SJSA1 (cell line): ENCODE measurements around the gene ZNF200. TPM values are rescaled to one million over a fixed set of nuclear protein-coding genes. Genes with fewer than 3 reads are reported as not detected.
"Not testable (repeated sequence)": the region's sequence is repeated elsewhere in the genome, so short reads cannot be mapped to it uniquely, and the experiment has no call there.

Source experiments
- DNase-seq, 2 experiments: peaks; one replicate each; pipeline ENCODE4 v3.0.0-alpha.2; 2015 to 2020; ENCODE audit warnings: low spot score in 2 of 2, low read depth in 1 of 2
- H3K27ac ChIP-seq: fragments of 250-450 bp; sonication (Bioruptor Pico); 2 replicates; pipeline ENCODE4 v1.5.1; 2020; ENCODE audit warnings: mild to moderate bottlenecking, moderate library complexity
- H3K27me3 ChIP-seq: fragments of 250-450 bp; sonication (Bioruptor Pico); replicated peaks from 2 replicates; pipeline ENCODE4 v1.5.1; 2020; ENCODE audit warnings: mild to moderate bottlenecking, moderate library complexity
- H3K36me3 ChIP-seq: fragments of 250-450 bp; sonication (Bioruptor Pico); 2 replicates; pipeline ENCODE4 v1.5.1; 2020; ENCODE audit warnings: mild to moderate bottlenecking
- H3K4me1 ChIP-seq: fragments of 250-450 bp; sonication (Bioruptor Pico); replicated peaks from 2 replicates; pipeline ENCODE4 v1.6.1; 2021; ENCODE audit warnings: mild to moderate bottlenecking
- H3K4me3 ChIP-seq: fragments of 250-450 bp; sonication (Bioruptor Pico); 2 replicates; pipeline ENCODE4 v1.5.1; 2020; ENCODE audit warnings: mild to moderate bottlenecking
- H3K9me3 ChIP-seq: fragments of 250-450 bp; sonication (Bioruptor Pico); replicated peaks from 2 replicates; pipeline ENCODE4 v1.5.1; 2020; ENCODE audit warnings: mild to moderate bottlenecking
- total RNA-seq: library from RNA; depleted of rRNA; stranded (reverse); fragments of >200 nt; shearing (Covaris generic); gene quantifications from 2 replicates; pipeline ENCODE4 v1.2.3, GENCODE V29; 2014

The ZNF200 gene
- total RNA-seq, 1 experiment from 2014 or later: 8.5 TPM

DNA sequence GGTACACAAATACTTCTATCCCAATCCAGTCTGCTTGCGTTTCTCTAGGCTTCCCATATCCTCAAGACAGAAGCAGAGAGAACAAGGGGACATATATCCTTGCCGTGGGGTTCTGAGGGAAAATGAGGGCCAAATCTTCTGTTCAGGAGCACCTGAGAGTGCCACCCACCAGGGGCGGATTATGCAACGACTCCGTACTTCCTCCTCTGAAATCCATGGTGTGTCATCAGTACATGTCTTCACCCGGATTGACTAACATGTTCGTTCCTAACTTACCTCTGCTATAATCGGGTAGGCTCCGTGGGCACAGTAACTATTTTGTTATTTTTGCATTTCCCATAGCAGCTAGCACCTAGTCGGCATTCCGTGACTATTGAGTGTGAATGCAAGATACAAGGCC lies 7.8 kb upstream of the ZNF200 start:
- H3K27me3 ChIP-seq: no peaks in the 10 kb centered on the region
- H3K4me1 ChIP-seq: no peaks in the 10 kb centered on the region
- no peak overlapping the region for H3K4me3 ChIP-seq
- H3K9me3 ChIP-seq: no peaks in the 10 kb centered on the region; the same call in 1 of the 2 replicates
- no peak for DNase-seq
- H3K27ac ChIP-seq: no peak overlapping the region
- H3K36me3 ChIP-seq: no peaks in the 10 kb centered on the region

DNA sequence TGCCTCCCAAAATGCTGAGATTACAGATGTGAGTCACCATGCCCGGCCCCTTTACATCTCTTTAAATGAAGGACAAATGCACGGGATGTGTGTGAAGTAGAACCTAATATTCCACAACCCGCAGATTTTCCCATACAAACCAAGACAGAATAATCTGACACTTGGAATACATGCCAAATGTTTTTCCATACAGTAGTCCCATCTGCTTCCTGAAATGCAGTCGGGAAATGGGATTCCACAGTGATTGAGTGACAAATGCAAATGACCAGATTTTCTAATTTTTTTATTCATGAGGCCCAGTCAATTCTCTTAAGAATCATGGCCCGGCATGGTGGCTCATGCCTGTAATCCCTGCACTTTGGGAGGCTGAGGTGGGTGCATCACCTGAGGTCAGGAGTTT lies 6.8 kb upstream of the ZNF200 start:
- no peaks in the 10 kb centered on the region for H3K36me3 ChIP-seq
- H3K4me3 ChIP-seq: no peak overlapping the region
- no peaks in the 10 kb centered on the region for H3K4me1 ChIP-seq
- no peak overlapping the region for H3K27ac ChIP-seq
- no peaks in the 10 kb centered on the region for H3K27me3 ChIP-seq
- DNase-seq: no peak
- no peaks in the 10 kb centered on the region; the same call in 1 of the 2 replicates for H3K9me3 ChIP-seq

DNA sequence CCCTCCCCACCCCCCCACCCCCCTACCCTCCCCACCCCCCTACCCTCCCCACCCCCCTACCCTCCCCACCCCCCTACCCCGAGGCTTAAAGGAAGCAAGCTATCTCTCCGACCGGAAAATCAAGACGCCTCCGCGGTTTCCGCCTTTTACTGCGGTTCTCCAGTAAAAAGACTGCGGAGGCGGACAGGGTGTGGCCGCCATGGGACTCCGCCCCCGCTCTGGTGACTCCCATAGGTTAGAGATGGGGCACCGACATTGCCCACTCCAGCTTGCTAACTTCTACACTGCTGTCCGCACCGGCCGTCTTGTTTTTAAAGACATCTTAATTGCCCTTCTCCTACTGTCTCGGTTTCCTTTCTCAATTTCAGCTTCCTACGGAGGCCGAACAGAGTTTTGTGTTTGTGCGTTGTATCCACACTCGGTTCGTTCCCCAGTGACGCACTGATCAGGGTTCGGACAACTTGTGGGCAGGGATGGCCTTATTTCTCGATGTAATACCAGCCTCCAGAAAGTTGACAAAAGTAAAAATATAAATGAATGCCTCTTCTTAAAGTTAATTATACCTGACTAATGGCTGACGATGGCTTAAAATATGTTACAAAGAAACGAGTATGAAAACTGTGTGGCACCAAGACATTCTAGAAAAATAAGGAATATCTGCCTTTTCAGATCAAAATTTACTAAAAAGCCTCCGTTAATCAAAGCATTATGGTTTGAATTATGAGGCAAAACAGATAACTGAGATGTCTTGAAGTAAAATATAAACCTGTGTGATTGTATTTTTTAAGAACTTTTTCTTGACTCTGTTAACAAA lies 1.1 kb upstream of the ZNF200 start:
- Histone ChIP-seq H3K27ac (no peak overlapping the region), H3K27me3 (no peaks in the 10 kb centered on the region), H3K4me1 (peaks cover 9% of the 10 kb centered on the region), H3K9me3 (0 out of 2 replicates have a peak, but pooled peaks cover 3% of the 10 kb centered on the region), H3K36me3 (peaks cover 33% of the 10 kb centered on the region), H3K4me3 (no peak overlapping the region)
- no peak for DNase-seq

DNA sequence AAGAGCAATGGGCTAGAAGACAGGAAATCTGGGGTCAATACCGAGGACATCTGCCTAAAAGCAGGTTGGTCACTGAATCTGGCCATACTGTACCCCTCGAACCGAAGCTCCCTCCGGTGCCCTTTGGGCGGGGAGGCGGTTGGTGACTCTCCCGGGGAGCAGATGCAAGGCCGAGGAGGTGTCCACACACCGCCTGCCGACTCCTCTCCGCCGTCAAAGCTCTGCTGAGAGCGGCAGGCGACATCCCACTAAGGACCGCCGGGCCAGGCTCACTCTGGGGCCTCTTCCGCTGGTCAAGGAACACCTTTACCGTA lies 458 bp downstream of the ZNF200 start:
- peaks cover 49% of the 10 kb centered on the region for H3K36me3 ChIP-seq
- H3K4me3 ChIP-seq: peak overlapping the region; percentile 59
- no peaks in the 10 kb centered on the region for H3K27me3 ChIP-seq
- H3K4me1 ChIP-seq: peaks cover 9% of the 10 kb centered on the region
- 0 out of 2 replicates have a peak, but pooled peaks cover 3% of the 10 kb centered on the region for H3K9me3 ChIP-seq
- H3K27ac ChIP-seq: peak overlapping the region; percentile 75
- no peak for DNase-seq

DNA sequence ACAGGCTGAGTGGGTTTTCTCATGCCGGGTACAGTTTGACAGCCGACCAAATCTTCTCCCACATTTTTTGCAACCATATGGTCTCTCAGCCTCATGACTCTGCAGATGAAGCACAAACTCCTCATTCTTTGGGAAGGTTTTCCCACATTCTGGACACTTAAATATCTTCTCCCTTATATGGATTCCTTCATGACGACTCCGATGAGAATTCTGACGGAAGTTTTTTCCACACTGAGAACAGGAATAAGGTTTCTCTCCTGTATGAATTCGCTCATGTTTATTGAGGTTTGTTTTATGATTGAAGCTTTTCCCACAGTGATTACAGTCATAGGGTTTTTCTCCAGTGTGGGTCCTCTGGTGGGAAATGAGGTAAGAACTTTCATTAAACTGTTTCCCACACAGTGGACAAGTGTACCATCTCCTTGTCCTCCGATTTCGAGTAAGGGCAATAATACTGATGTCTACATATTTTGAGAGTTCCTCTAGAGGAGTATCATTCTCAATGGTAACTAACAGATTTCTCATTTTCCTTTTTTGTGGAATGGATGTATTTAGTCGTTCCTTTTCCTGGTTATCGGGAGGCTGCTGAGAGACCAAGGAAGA lies 10.9 kb downstream of the ZNF200 start:
- Histone ChIP-seq H3K9me3 (peaks cover 49% of the 10 kb centered on the region), H3K4me3 (no peak overlapping the region), H3K4me1 (no peaks in the 10 kb centered on the region), H3K36me3 (peaks cover 61% of the 10 kb centered on the region), H3K27me3 (no peaks in the 10 kb centered on the region), H3K27ac (no peak overlapping the region)
- DNase-seq: peak in 1 of 2 experiments; percentile 20

DNA sequence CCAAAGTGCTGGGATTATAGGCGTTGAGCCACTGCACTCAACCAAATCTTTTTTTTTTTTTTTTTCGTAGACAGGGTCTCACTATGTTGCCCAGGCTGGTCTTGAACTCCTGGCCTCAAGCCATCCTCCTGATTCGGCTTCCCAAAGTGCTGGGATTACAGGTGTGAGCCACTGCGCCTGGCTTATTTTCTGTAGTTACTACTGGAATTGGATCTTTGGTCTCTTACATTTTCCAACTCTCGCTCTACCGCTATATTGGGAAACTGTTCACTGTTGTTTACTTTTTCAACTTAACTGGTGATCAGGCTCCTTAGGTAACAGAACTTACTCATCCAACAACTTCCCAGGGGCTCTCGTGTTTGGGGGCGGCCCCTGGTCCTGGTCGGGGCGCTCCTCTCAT lies 14.1 kb downstream of the ZNF200 start:
- no peak for DNase-seq
- H3K4me1 ChIP-seq: no peaks in the 10 kb centered on the region
- no peak overlapping the region for H3K27ac ChIP-seq

DNA sequence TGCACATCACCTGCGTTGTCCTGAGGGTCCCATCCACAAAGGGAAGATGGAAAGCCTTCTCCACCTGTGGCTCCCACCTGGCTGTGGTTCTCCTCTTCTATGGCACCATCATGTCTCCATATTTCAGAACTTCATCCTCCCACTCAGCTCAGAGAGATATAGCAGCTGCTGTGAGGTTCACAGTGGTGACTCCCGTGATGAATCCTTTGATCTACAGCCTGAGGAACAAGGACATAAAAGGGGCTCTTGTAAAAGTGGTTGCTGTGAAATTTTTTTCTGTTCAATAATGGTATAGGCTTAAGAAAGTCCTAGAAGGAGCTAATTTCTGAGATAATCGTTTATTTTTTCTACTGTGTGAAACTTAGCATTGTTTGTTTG lies 18.7 kb downstream of the ZNF200 start:
- Histone ChIP-seq H3K27ac (no peak overlapping the region), H3K27me3 (no peaks in the 10 kb centered on the region), H3K4me1 (no peaks in the 10 kb centered on the region), H3K9me3 (peaks cover 6% of the 10 kb centered on the region; the same call in 1 of the 2 replicates), H3K4me3 (no peak overlapping the region), H3K36me3 (no peaks in the 10 kb centered on the region)
- DNase-seq: no peak

More for the DNA sequence above, 14.1 kb downstream of the ZNF200 start:
- Histone ChIP-seq H3K27me3 (no peaks in the 10 kb centered on the region), H3K36me3 (peaks cover 33% of the 10 kb centered on the region), H3K9me3 (peaks cover 42% of the 10 kb centered on the region), H3K4me3 (no peak overlapping the region)

DNA sequence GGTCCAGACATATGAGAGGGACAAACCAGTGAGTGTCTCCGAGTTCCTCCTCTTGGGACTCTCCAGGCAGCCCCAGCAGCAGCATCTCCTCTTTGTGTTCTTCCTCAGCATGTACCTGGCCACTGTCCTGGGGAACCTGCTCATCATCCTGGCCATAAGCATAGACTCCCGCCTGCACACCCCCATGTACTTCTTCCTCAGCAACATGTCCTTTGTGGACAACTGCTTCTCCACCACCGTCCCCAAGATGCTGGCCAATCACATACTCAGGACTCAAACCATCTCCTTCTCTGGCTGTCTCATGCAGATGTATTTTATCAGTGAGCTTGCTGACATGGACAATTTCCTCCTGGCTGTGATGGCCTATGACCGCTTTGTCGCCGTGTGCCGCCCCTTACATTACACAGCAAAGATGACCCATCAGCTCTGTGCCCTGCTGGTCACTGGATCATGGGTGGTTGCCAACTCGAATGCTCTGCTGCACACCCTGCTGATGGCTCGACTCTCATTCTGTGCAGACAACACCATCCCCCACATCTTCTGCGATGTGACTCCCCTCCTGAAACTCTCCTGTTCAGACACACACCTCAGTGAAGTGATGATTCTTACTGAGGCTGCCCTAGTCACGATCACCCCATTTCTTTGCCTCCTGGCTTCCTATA lies 19.2 kb downstream of the ZNF200 start:
- Histone ChIP-seq H3K27me3 (no peaks in the 10 kb centered on the region), H3K4me1 (no peaks in the 10 kb centered on the region), H3K9me3 (0 out of 2 replicates have a peak, but pooled peaks cover 2% of the 10 kb centered on the region), H3K27ac (no peak overlapping the region), H3K36me3 (no peaks in the 10 kb centered on the region), H3K4me3 (no peak overlapping the region)
- DNase-seq: no peak

DNA sequence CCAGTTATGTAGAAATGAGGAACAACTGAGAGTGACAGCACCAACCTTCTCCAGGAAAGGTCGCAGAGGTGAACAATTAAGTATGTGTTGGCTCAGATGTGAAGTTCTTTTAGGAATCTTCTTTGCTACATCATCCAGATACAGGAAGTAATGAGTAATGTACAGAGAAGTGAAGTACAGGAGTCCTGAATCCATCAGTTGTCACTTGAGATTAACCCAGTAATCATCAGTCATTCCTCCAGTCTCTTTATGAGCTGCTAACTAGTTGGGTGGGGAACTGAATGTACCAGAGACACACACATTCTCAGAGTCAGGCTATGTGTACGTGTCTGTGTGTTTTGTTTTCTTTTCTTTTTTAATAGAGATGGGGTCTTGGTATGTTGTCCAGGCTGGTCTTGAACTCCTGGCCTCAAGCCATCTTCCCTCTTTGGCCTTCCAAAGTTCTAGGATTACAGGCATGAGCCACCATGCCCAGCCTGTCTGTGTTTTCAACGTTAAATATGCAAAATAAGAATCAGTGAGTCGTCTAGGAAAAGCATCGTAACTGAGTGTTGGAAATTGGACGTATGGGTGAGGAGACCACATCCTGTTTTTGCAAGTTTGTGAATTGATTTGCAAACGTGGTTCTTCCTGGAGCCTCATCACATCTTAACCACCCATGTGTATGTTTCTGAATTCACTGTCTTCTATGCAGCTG lies 19.9 kb downstream of the ZNF200 start:
- no peaks in the 10 kb centered on the region for H3K4me1 ChIP-seq
- H3K27ac ChIP-seq: no peak overlapping the region
- H3K27me3 ChIP-seq: no peaks in the 10 kb centered on the region
- 0 out of 2 replicates have a peak, but pooled peaks cover 2% of the 10 kb centered on the region for H3K9me3 ChIP-seq
- DNase-seq: no peak
- H3K4me3 ChIP-seq: no peak overlapping the region
- H3K36me3 ChIP-seq: no peaks in the 10 kb centered on the region

DNA sequence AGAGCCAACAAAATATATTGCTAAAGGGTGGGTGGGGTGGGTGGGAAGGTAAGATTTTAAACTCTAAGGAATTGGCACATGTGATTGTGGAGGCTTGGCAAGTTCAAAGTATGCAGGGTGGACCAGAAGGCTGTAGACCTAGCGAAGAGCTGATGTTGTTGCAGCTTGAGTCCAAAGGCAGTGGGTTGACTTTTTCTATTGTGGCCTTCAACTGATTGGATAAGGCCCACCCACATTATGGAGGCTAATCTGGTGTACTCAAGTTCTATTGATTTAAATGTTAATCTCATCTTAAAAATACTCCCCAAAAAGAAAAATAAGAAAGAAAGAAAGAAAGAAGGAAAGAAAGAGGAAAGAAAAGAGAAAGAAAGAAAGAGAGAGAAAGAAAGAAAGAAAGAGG lies 22.4 kb downstream of the ZNF200 start:
- no peaks in the 10 kb centered on the region for H3K4me1 ChIP-seq
- no peaks in the 10 kb centered on the region for H3K36me3 ChIP-seq
- DNase-seq: no peak
- peaks cover under 1% of the 10 kb centered on the region; the same call in 1 of the 2 replicates for H3K9me3 ChIP-seq
- H3K27me3 ChIP-seq: no peaks in the 10 kb centered on the region
- H3K27ac ChIP-seq: no peak overlapping the region
- H3K4me3 ChIP-seq: no peak overlapping the region

DNA sequence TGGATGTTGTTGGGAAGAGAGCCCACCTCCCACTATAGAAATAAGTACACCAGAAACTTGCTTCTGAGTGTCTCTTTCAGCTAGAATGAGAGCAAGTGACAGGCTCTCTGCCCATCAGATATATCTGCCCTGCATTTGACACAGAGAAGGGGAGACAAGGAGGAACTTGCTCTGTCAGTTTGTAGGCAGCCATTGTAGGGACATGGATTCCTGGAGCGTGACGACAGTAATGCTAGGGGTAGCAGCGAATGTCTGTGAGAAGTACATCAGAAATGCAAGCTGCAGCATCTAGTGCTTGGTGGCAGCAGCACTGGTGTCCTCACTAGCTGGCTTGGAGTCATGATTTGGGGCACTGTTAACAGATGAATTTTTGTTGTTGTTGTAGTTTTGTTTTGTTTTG lies 23.0 kb downstream of the ZNF200 start:
- Histone ChIP-seq H3K4me3 (no peak overlapping the region), H3K36me3 (no peaks in the 10 kb centered on the region), H3K9me3 (no peaks in the 10 kb centered on the region; the same call in 1 of the 2 replicates), H3K27me3 (no peaks in the 10 kb centered on the region), H3K27ac (no peak overlapping the region), H3K4me1 (no peaks in the 10 kb centered on the region)
- no peak for DNase-seq

DNA sequence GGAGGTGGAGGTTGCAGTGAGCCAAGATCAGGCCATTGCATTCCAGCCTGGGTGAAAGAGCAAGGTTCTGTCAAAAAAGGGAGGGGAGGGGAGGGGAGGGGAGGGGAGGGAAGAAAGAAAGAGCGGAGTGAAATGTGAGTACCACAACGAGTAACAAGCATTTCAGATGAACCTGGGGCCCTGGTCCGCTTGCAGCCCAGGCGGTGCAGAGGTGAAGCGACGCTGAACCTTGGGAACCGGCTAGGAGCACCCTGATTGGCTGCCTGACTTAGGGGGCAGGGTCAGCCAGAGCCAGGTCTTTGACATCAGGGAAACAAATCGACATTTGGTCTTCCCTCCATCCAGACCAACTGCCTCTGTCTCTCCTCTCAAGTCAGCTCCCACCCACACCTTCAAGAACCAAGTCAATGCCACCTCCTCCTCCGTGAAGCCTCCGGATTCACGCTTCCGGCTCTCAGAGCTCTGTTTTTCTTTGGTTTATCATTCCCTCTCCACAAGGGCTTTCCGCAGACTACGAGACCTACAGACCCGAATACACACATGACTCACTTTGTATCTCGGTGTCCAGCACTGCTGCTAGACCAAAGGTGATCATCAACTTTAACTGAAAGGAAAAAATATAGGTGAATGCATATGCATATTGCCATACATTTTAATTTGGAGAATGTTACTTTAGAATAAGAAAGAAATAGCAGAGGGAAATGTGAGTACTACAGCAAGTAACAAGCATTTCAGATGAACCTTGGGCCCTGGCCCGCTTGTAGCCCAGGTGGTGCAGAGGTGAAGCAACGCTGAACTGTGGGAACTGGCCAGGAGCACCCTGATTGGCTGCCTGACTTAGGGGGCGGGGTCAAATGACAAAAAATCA lies 27.6 kb downstream of the ZNF200 start:
- Histone ChIP-seq H3K36me3 (no peaks in the 10 kb centered on the region), H3K4me1 (no peaks in the 10 kb centered on the region), H3K27me3 (no peaks in the 10 kb centered on the region)

DNA sequence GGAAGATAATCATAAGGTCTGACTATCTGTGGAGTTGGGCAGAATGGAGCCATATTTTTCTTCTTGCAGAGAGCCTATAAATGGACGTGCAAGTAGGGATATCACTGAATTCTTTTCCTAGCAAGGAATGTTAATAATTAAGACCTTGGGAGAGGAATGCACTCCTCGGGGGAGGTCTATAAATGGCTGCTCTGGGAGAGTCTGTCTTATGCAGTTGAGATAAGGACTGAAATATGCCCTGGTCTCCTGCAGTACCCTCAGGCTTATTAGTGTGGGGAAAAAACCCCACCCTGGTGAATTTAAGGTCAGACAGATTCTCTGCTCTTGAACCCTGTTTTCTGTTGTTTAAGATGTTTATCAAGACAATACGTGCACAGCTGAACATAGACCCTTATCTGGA lies 29.0 kb downstream of the ZNF200 start:
- not testable (repeated sequence) for H3K36me3 ChIP-seq, H3K4me3 ChIP-seq

More for the DNA sequence above, 27.6 kb downstream of the ZNF200 start:
- DNase-seq: no peak
- H3K4me3 ChIP-seq: no peak overlapping the region
- peaks cover 8% of the 10 kb centered on the region for H3K9me3 ChIP-seq
- no peak overlapping the region for H3K27ac ChIP-seq

More for the DNA sequence above, 29.0 kb downstream of the ZNF200 start:
- not testable (repeated sequence) for H3K4me1 ChIP-seq, DNase-seq, H3K27me3 ChIP-seq, H3K27ac ChIP-seq, H3K9me3 ChIP-seq
